Measurements from ENCODE around the gene CEP350. TPM values are rescaled to one million over a fixed set of nuclear protein-coding genes. Genes with fewer than 3 reads are reported as not detected.

Gene CEP350
- total RNA-seq, 1 experiment from 2014 or later = 42.2 TPM

GRCh38 chr1:179966551-179966950 is 11.9 kb downstream of the CEP350 start:
- Histone ChIP-seq H3K4me3 (ENCODE audit: low read depth, low read length, poor library complexity, severe bottlenecking) (no peak overlapping the region), H3K27me3 (replicated peaks; ENCODE audit: insufficient read depth, low read depth, low read length, poor library complexity) (no peaks in the 10 kb centered on the region), H3K27ac (ENCODE audit: low read depth, low read length, poor library complexity, severe bottlenecking) (no peak overlapping the region), H3K4me1 (ENCODE audit: insufficient read depth, low read length, poor library complexity, severe bottlenecking) (no peaks in the 10 kb centered on the region), H3K9me3 (ENCODE audit: low read depth, low read length, poor library complexity, severe bottlenecking) (no peaks in the 10 kb centered on the region), H3K36me3 (ENCODE audit: insufficient read depth, low read length, poor library complexity, severe bottlenecking) (no peaks in the 10 kb centered on the region)
- no peak for TF ChIP-seq CTCF (conservative IDR thresholded peaks at IDR 0.05; ENCODE audit: low read depth, low read length)
- TF ChIP-seq EZH2 (IDR thresholded peaks at IDR 0.05; ENCODE audit: borderline replicate concordance, low read depth, low read length, poor library complexity, severe bottlenecking) = no peak
- POLR2A ChIA-PET (ENCODE audit: low non-redundant PET) = no interaction called here
- BruUV-seq (replicated peaks) = no TSS peak
- CTCF ChIA-PET = no interaction called here
- intact Hi-C loops (cut with micrococcal nuclease; ENCODE audit: unreplicated experiment) = no loop called here
- DNase-seq (ENCODE audit: low spot score) = no peak

- Histone ChIP-seq H3K27ac (ENCODE audit: low read depth, low read length, poor library complexity, severe bottlenecking) (no peak overlapping the region), H3K4me1 (ENCODE audit: insufficient read depth, low read length, poor library complexity, severe bottlenecking) (no peaks in the 10 kb centered on the region), H3K4me3 (ENCODE audit: low read depth, low read length, poor library complexity, severe bottlenecking) (no peak overlapping the region), H3K27me3 (replicated peaks; ENCODE audit: insufficient read depth, low read depth, low read length, poor library complexity) (no peaks in the 10 kb centered on the region), H3K9me3 (ENCODE audit: low read depth, low read length, poor library complexity, severe bottlenecking) (no peaks in the 10 kb centered on the region), H3K36me3 (ENCODE audit: insufficient read depth, low read length, poor library complexity, severe bottlenecking) (no peaks in the 10 kb centered on the region)
- BruUV-seq (replicated peaks) = no TSS peak
- intact Hi-C loops (cut with micrococcal nuclease; ENCODE audit: unreplicated experiment) = no loop called here
- no peak for DNase-seq (ENCODE audit: low spot score)
- CTCF ChIA-PET = no interaction called here
- POLR2A ChIA-PET (ENCODE audit: low non-redundant PET) = no interaction called here
- TF ChIP-seq CTCF (conservative IDR thresholded peaks at IDR 0.05; ENCODE audit: low read depth, low read length) (no peak), EZH2 (IDR thresholded peaks at IDR 0.05; ENCODE audit: borderline replicate concordance, low read depth, low read length, poor library complexity, severe bottlenecking) (no peak)
Observed at GRCh38 chr1:179968284-179968993, 13.8 kb downstream of the CEP350 start.

GRCh38 chr1:179968994-179969919 is 14.6 kb downstream of the CEP350 start:
- BruUV-seq (replicated peaks) = no TSS peak
- intact Hi-C loops (cut with micrococcal nuclease; ENCODE audit: unreplicated experiment) = no loop called here

More at GRCh38 chr1:179968994-179969919, 14.6 kb downstream of the CEP350 start:
- Histone ChIP-seq H3K4me3 (ENCODE audit: low read depth, low read length, poor library complexity, severe bottlenecking) (no peak overlapping the region), H3K4me1 (ENCODE audit: insufficient read depth, low read length, poor library complexity, severe bottlenecking) (no peaks in the 10 kb centered on the region), H3K27me3 (replicated peaks; ENCODE audit: insufficient read depth, low read depth, low read length, poor library complexity) (no peaks in the 10 kb centered on the region), H3K36me3 (ENCODE audit: insufficient read depth, low read length, poor library complexity, severe bottlenecking) (no peaks in the 10 kb centered on the region), H3K9me3 (ENCODE audit: low read depth, low read length, poor library complexity, severe bottlenecking) (no peaks in the 10 kb centered on the region), H3K27ac (ENCODE audit: low read depth, low read length, poor library complexity, severe bottlenecking) (no peak overlapping the region)
- no peak for DNase-seq (ENCODE audit: low spot score)
- no peak for TF ChIP-seq EZH2 (IDR thresholded peaks at IDR 0.05; ENCODE audit: borderline replicate concordance, low read depth, low read length, poor library complexity, severe bottlenecking)
- CTCF ChIA-PET = no interaction called here
- POLR2A ChIA-PET (ENCODE audit: low non-redundant PET) = no interaction called here
